ENCODE results near the gene NECAB3.

Gene NECAB3

DNA sequence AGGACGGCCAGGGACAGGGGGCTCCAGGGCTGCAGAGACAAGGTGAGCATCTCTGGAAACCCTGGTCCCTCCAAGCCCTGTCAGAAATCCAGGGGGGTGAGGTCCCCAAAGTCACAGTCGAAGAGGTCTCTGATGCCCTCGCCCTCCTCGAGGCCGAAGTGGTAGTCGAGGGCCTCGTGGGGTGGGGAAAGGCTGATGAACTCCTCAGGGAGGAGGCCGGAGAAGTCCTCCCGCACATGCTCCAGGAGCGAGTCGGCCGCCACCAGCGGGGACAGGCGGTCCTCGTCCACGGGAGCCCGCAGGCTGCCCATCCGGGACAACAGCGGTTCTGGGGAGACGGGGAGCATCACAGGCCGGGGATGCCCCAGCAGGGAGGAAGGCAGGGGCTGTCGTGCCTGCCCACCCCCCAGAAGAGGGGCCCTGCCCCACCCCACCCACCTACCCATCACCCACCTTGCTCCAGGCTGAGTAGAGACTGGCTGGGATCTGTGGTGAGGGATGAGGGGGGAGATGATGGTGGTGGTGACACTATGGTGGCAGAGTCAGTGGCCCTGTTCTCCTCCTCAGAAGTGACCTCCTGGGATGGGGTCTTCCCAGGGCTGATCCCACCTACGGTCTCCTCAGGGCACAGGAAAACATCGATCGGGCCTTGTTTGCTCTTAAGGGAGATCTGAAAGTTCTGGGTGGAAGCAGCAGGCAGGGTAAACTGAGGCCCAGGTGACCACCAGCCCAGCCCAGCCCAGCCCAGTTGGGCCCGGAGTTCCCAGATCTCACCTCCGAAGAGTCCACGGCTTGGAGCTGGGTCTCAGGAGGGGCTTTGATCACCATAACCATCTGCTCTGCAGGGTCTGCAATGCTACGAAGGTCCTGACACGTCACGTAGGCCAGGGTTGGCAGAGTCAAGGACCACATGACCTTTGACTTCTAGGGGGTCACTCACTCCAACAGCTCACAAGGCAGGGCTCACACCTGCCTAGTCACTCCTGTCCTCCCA, 2.7 kb upstream of the NECAB3 start:
- no peak for DNase-seq

DNA sequence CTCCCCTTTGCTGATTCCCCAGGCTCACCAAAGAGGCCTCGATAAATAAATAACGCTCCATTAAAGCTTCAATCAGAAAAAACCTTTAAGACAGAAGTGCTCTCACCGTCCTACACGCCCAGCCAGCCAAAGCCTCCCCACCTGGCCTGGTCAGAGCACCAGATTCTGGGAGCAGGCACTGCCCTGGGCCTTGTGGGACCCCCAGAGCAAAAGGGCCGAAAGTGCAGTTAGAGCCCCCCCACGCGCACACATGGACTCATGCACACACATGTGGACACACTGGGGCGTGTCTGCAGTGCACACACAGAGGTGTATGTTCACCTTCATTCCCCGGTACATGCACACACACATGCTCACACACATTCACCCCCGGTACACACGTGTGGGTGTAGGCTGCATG, 1.9 kb upstream of the NECAB3 start:
- no peak for DNase-seq

DNA sequence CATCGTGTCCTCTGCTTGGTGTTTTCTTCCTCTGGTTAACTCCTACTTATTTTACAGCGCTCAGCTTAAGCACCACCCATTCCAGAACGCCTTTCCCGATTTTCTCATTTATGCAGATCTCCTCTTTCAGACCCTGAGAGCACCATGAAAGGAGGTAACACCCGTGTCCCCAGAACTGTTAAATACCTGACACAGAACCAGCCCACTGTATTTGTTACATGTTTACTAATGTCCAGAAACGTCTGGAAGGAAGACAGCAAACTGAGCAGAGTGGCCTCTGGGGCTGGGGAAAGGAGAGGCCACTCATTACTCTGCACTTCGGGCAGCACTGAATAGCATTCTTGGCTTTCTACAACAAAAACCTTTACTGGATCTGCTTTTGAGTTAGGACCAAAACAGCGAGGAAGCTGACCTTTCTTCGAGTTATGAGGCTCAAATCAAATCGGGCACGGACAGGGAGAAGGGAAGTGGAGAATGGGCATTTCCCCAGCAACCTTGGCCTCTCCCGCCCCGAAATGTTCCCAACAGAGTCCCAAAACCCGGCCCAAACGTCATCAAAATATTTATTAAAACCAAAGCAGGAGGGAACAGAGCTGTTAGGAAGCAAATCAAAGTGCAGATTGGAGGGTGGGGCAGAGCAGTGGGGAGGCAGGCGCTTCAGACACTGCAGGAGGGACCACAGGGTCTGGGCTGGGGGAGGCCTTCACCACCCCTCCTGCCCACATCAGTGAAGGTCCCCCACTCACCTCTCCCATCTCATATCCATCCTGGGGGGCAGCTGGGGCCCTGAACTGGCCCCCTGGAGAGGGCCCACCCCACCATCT, 1.1 kb upstream of the NECAB3 start:
- DNase-seq, result no peak

DNA sequence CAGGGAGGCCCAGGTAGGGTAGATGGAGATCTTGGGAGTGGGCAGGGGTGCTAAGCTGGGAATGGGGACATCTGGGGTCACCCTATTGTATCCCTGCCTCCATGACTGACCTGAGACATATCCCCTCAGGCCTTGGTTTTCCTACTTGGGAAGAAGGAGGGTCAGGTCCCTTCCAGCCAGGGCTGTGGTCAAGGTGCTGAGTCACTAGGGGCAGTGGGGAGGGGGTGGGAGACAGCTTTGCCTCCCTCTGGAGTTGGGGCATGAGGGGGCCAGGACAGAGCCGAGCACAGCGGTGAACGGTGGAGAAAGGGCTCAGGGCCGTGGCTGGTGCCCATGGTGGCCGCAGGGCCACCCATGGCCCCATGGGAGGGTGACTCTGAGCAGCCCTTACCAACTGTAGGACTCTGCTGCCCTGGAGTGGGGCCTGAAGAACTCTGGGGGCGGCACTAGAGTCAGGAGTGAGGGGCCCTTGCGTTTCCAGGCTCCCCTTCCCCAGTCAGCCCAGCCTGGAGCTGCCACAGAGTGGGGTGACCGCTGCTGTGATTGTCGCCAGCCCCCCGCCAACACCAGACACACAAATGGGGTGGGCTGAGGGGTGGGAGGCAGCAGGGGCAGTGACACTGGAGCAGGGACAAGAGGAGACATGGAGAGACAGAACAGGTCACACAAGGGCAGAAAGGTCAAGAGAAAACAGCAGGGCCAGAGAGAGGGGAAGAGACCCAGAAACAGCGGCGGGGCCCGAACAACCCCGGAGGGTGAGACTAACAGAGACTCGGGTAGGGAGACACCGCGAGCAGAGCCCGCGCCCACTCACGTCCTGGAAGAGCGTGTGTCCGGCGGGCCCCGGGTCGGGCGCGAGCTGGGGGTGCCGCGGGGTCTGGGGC, 576 bp downstream of the NECAB3 start:
- DNase-seq, result no peak

DNA sequence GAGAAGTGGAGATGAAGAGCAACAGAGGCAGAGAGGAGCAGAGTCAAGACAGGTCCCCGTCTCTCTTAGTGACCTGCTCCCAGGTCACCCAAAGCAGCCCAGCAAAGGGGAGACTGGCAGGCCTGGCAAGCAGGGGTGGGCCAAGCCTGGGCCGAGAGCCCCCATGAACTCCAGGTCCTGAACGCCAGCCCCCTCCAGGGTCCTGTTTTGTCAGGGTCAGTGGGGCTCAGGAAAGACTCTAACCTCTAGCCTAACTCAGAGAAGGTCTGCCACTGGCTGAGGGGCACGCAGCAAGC, 1.2 kb downstream of the NECAB3 start:
- no peak for DNase-seq

DNA sequence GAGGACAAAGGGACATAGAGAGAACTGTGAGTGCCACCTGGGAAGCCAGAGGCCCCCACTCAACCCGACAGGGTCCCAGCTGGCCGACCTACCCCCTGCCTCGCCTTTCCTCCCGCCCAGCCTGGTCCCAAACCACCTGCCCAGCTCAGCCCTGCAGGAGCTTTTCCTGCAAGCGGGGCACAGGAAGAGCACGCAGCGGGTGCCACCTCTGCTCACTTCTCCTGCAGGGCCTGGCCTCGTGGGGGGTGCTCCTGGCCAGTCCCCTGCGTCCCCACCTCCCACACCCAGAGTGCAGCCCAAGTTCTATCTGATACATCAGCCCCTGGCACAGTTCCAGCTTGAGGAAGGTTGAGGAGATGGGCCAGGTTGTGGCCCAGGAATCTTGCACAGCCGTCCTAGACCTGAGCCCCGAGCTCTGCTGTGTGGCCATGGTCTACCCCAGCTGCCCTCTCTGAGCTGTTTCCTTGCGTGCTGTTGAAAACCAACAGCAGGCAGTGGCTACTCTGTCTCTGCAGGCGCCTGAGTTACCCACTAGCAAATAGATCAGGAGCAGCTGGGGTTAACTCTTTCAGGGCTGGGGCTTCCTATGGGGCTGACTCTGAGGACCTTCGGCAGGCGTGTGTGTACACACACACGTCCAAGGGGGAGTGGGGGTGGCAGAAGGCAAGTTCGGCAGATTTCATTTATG, 1.7 kb downstream of the NECAB3 start:
- no peak for DNase-seq

DNA sequence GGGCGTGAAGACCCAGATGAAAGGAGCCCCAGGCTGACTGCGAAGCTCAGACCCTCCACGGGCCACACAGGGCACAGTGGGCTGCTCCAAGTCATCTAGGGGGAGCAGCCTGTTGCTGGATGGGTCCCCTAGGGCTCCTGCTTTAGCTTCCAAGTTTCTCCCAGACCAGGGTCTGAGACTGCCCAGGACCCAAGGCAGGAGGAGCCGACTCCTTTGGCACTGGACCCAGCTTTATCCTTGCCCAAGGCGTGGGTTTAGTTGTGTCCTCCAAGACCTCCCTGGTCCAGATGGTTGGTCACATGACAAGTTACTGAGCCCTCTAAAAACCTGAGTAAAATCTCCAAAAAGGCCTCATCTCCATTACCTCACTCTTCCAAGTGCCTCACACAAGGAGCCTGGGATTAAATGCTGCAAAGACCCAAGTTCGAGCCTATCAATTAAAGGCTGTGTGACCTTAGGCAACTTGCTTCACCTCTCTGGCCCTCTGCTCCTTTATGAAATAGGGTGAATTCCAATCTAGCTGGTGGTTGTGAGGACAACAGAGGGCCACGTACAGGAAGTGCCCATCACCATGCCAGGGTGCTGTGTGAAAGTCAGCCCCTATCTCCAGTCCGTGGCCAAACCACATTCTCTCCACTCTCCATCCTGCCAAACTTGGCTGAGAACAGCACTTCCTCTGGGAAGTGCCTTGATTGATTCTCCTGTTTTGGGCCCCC, 2.5 kb downstream of the NECAB3 start:
- DNase-seq, result no peak

DNA sequence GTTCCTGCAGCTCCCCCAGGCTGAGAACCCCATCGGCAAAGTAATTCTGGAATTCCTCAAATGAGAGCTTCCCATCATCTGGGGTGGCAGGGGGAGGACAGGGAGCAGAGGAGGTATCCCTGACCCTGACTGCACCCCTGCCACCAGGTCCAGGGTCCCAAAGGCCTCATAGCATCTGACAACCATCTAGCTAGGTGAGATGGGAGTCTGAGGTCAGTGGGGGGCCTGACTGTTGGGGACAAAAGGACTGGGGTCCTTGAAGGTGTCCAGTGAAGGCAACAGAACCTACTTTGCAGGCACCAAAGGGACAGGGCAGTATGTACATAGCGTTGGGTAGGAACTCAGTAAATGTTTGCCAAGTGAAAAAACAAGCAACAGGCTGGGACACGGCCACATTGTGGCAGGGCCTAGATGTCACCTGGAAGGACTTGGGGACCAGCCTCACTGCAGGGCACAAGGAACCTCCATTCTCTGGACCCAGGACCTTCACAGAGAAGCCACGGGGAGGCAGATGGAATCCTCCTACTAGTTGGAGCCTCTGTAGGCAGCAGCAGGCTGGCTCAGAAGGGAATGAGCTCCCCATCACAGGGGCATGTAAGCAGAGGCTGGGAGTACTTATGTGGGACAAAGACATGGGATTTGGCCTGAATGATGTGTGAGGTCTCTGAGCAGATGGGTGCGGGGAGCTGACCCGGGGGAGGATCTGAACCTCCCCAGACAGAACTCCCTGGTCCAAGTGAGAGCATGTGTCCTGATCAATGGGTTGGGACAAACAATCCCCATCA, 3.3 kb downstream of the NECAB3 start:
- no peak for DNase-seq

DNA sequence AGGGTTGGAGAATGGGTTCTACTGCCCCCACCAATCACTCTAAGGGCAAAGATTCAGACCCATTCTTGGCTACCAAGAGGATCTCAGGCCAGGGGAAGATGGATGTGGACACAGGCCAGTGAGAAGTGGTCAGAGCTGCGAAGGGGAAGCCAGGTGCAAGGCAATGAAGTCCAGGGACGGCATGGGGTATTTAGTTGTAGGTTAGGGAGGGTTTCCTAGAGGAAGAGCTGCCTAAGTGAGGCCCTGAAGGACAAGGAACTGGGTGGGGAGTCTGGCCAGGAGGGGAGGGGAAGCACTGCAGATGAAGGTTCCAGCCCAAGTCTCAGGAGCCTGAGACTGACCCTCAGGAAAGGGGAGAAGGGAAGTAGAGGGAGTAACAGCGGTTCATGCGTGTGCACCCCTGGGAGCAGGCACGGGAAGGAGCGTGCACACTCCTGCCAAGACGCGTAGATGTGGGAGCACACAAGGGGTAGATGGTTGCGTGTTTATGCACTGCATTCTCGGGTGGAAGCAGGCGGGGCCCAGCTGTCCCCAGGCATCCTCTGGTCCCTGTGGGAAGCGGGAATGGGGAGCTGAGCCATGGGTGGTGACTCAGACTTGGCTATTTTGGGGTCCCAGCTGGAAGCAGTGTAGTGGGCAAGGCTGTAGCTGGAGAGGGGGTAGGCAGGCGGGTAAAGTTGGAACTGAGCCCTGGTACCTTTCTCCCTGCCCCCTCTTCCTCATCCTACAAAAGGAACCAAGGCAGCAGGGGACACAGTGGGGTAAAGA, 4.2 kb downstream of the NECAB3 start:
- DNase-seq, result no peak

DNA sequence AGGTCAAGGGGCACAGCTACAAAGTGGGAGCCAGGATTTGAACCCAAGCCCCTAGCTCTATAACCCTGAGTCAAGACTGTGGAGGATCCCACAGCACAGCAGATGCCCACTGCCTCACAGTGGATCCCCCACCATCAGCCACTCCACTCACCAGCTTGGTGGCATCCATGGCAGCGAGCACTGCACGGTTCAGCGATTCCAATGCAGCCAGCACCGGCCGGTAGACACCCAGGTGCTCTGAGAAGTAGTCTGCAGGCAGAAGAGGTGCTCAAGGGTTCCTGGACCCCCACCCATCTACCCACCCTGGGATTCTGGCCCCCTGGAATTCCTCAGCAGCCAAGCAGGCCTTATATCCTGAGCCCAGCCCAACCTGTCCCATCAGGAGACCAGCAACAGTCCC, 5.0 kb downstream of the NECAB3 start:
- no peak for DNase-seq

DNA sequence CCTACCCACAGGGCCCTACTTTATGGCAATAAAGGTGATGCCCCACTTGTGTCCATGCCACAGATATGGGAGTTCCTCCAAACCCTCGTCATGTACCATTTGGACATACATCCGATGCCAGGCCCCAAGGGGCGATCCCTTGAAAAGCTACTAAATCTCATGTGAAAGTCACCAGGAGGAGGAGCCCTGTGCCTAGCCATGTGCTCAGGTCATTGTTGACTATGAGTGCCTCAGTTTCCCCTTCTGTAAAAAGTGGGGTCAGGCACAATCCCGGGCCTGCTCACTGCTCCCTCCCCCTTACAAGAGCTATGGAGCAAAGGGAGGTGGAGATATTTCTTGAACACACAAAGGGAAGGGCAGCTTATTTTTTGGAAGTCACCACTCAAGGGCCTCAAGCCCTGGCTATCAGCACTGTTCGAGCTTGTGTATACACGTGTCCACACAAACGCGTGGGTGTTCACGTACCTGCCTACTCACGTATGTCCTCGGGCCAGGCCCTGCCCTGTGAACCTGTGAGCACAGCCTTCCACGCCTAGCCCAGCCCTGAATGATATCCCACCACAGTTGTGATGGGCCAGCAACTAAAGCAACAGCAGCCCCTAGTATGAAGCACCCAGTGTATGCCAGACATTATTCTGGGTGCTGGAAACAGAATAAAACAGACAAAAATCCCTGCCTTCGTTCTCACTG, 5.6 kb downstream of the NECAB3 start:
- no peak for DNase-seq

DNA sequence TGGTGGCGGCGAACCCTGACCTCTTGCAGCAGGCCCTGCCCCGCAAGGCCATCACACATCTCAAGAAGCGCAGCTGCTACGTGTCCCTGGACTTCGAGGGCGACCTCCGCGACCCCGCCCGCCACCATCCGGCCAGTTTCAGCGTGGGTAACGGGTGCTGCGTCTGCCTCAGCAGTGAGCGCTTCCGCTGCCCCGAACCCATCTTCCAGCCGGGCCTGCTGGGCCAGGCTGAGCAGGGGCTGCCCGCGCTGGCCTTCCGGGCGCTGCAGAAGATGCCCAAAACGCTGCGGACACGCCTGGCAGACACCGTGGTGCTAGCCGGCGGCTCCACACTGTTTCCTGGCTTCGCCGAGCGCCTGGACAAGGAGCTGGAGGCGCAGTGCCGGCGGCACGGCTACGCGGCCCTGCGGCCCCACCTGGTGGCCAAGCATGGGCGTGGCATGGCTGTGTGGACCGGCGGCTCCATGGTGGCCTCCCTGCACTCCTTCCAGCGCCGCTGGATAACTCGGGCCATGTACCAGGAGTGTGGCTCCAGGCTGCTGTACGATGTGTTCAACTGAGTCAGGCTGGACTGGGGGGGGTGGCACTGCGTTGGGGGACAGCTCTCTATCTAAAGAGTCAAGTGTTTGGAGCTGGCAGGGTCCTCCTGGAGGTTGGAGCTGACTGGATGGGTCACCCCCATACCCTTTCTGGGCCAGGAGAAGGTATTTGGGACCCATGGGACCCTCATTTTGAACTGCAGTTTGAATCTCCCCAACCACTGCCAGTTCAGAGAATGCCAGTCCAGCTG, 6.4 kb downstream of the NECAB3 start:
- DNase-seq, result peak; percentile 83

DNA sequence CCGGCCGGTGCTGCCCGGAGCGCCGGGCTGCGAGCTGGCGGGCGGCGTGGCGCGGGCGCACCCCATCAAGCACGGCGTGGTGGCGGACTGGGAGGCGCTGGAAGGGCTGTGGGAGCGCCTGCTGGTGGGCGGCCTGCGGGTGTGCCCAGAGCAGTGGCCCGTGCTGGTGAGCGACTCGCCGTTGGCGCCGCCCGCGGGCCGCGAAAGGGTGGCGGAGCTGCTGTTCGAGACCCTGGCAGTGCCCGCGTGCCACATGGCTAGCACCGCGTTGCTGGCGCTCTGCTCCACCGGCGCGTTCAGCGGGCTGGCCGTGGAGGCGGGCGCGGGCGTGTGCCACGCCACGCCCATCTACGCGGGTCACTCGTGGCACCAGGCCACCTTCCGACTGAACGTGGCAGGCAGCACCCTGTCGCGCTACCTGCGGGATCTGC, 7.0 kb downstream of the NECAB3 start:
- peak; percentile 48 for DNase-seq

DNA sequence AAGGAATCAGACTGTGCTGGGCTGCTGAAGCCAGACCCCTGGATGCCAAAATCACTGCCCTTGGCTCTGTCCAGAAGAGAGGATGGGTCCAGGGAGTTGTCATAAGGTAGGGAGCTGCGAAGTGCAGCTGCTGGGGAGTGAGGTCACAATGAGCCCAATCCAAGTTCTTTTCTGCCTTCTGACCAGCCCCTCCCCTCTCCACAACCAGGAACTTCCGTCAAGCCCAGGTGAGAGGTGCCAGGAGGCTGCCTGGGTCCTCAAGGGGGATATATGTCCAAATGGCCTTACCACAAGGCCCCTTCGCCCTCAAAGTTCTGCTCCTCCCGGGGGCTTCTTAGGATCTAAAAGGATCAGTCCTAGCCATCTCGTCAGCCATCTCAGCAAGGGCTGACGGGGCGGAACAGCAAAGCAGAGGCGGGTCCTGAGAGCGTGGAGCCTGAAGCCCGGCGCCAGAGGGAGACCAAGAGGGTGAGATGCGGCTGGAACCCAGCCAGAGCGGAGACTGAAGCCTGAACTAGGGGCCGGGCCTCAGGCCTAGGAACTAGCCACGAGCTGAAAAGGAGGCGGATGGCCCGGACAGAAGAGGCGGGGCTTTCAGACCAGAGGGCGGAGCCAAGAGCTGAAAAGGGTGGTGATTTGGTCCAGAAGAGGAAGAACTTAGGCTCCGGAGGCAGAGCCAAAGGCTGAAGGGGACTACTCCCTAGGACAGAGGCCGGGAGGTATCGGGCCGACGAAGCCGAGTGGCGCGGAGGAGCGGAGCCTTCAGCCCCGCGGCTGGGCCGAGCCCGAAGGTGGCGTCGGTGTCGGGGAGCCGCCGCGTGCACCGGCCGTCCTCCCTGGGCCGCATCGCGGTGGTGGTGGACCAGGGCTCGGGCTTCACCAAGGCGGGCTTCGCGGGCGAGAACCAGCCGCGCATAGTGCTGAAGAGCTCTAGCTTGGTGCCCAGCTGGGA, 7.7 kb downstream of the NECAB3 start, which contains the start of gene ACTL10:
TSS of gene ACTL10 (plus strand) at position 651 of the 952 bp plus-strand sequence. CDS start 555 bp downstream, outside the sequence.
- peak; percentile 87 for DNase-seq

DNA sequence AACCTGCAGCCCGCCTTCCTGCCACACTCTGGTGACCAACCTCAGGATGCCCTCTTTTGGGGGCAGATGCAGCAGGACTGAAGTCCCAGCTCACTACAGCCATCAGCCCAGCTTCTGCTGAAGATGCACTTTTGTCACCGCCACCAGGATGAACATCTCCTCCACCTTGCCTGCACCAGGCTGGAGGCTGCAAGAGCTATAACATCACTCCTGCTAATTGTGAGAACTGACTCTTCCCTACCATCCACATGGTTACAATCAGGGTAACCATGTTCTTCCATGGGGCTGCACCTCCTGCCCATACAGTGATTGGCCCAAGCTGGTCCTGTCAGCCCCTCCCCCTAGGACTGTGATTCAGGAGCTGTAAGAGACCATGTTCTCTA, 9.5 kb downstream of the NECAB3 start:
- DNase-seq, result peak; percentile 36

DNA sequence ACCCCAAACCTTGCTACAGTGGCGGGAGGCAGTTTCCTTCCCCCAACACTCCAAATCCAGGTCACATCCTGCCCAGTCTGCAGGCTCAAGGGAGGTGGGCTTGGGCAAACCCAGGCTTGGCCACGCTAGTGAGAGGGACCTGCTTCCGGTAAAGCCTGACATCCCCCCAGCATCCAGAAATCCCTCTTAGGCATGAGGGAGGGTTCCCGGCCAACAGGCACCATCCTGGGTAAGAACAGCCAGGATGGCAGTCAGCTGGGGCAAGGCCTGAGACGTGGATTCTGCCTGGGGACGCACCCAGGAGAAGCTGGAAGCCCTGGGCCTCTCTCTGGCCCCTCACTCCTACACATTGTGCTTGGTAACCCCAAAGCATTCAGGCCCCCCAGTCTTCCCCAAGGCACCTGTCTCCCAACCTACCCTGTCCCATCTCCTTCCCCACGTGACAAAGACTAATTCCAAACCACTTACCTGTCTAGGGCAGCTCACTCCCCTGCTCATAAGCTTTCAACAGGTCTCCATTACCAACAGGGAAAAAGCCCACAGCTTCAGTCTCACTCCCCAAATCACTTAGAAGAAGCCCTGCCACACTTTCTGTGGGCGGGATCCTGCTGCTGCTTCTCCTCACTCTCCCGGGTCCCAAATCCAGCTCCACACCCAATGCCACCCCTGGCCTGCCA, 10.0 kb downstream of the NECAB3 start:
- no peak for DNase-seq

Measured in stimulated activated CD4-positive, alpha-beta T cell treated with anti-CD3 and anti-CD28 coated beads, Interleukin-1b, Interleukin-23, amount 100 ng/mL, for 48 hours (primary cell).